Uterus (tissue), 2 donors: ENCODE results near the gene KMT5B.

Experiments
- POLR2A ChIP-seq, 2 donors: fragments of 450-650 bp; IDR thresholded peaks; one replicate each; pipeline ENCODE4 v1.6.1; 2016; ENCODE audit warnings: antibody characterized with exemption in 2 of 2, mild to moderate bottlenecking in 1 of 2, moderate library complexity in 1 of 2
- TF ChIP-seq, protein P1 (sequence below), 4 experiments: fragments of 200-600 bp in 2 of 4; fragments of 450-650 bp in 2 of 4; sonication (generic) in 2 of 4; IDR thresholded peaks; one replicate each; pipeline ENCODE4 v1.5.1; 2016 to 2019; ENCODE audit warnings: antibody characterized with exemption in 4 of 4, mild to moderate bottlenecking in 2 of 4, moderate library complexity in 1 of 4

- TF ChIP-seq, protein P1, sequence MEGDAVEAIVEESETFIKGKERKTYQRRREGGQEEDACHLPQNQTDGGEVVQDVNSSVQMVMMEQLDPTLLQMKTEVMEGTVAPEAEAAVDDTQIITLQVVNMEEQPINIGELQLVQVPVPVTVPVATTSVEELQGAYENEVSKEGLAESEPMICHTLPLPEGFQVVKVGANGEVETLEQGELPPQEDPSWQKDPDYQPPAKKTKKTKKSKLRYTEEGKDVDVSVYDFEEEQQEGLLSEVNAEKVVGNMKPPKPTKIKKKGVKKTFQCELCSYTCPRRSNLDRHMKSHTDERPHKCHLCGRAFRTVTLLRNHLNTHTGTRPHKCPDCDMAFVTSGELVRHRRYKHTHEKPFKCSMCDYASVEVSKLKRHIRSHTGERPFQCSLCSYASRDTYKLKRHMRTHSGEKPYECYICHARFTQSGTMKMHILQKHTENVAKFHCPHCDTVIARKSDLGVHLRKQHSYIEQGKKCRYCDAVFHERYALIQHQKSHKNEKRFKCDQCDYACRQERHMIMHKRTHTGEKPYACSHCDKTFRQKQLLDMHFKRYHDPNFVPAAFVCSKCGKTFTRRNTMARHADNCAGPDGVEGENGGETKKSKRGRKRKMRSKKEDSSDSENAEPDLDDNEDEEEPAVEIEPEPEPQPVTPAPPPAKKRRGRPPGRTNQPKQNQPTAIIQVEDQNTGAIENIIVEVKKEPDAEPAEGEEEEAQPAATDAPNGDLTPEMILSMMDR (IDR thresholded peaks at IDR 0.05), result no peak
- TF ChIP-seq POLR2A (IDR thresholded peaks at IDR 0.05), result no peak
Observed at GRCh38 chr11:68140496-68141245, 72.4 kb downstream of the KMT5B start.
